K562 (cell line): ENCODE measurements around the gene SLC25A17. TPM values are rescaled to one million over a fixed set of nuclear protein-coding genes. Genes with fewer than 3 reads are reported as not detected.

Experiments
- CREB1 ChIP-seq, 2 experiments: sonication (generic) in 1 of 2; formaldehyde crosslinking in 1 of 2; IDR thresholded peaks; 2 replicates each; pipeline versions ENCODE4 v1.6.1 to v1.8.0; 2012 to 2022; ENCODE audit warnings: inconsistent platforms in 1 of 2, mild to moderate bottlenecking in 1 of 2, missing genetic modification reagents in 1 of 2, moderate library complexity in 1 of 2
- CREB3L1 ChIP-seq: fragments of 450-650 bp; IDR thresholded peaks from 2 replicates; pipeline ENCODE4 v1.6.1; 2014; ENCODE audit warnings: low read depth, mild to moderate bottlenecking, moderate library complexity, borderline replicate concordance
- EGR1 ChIP-seq: fragments of 450-650 bp; conservative IDR thresholded peaks from 2 replicates; pipeline ENCODE4 v1.6.1; 2017; ENCODE audit warnings: mild to moderate bottlenecking
- EP300 ChIP-seq: IDR thresholded peaks from 2 replicates; pipeline ENCODE4 v1.6.1; 2012; ENCODE audit warnings: low read length, improper control_type of control experiment
- ESRRA ChIP-seq: fragments of 450-650 bp; IDR thresholded peaks from 2 replicates; pipeline ENCODE4 v1.6.1; 2014; ENCODE audit warnings: low read depth, mild to moderate bottlenecking, moderate library complexity, borderline replicate concordance
- HLTF ChIP-seq: fragments of 450-650 bp; IDR thresholded peaks from 2 replicates; pipeline ENCODE4 v1.6.1; 2016
- HMBOX1 ChIP-seq: sonication (generic); IDR thresholded peaks from 2 replicates; pipeline ENCODE4 v1.6.1; 2016
- MEF2D ChIP-seq: conservative IDR thresholded peaks from 2 replicates; pipeline ENCODE4 v1.6.1; 2016; ENCODE audit warnings: low read depth, missing genetic modification characterization, missing compliant biosample characterization
- MEIS2 ChIP-seq: fragments of 450-650 bp; IDR thresholded peaks from 2 replicates; pipeline ENCODE4 v1.6.1; 2014; ENCODE audit warnings: mild to moderate bottlenecking; ENCODE audit not compliant: partially characterized antibody
- NUFIP1 ChIP-seq: fragments of 450-650 bp; IDR thresholded peaks from 2 replicates; pipeline ENCODE4 v1.6.1; 2018; ENCODE audit not compliant: partially characterized antibody
- PTBP1 ChIP-seq: fragments of 200-400 bp; formaldehyde crosslinking; IDR thresholded peaks from 2 replicates; pipeline ENCODE4 v1.6.1; 2017; ENCODE audit warnings: low read depth, low read length
- STAG1 ChIP-seq: sonication (generic); formaldehyde crosslinking; IDR thresholded peaks from 2 replicates; pipeline ENCODE4 v1.5.0; 2020; ENCODE audit warnings: missing genetic modification reagents, borderline replicate concordance
- ZNF12 ChIP-seq: sonication (generic); formaldehyde crosslinking; IDR thresholded peaks from 2 replicates; pipeline ENCODE4 v1.4.0; 2020; ENCODE audit warnings: mild to moderate bottlenecking, missing genetic modification reagents
- ZNF197 ChIP-seq: fragments of 200-800 bp; sonication (Bioruptor generic); IDR thresholded peaks from 2 replicates; pipeline ENCODE4 v1.6.1; 2016; ENCODE audit warnings: low read depth, missing genetic modification characterization, missing compliant biosample characterization
- ZNF282 ChIP-seq: sonication (generic); formaldehyde crosslinking; IDR thresholded peaks from 2 replicates; pipeline ENCODE4 v1.8.1; 2023; ENCODE audit warnings: missing genetic modification reagents
- polyA plus RNA-seq, 8 experiments: library from polyadenylated mRNA; depleted of rRNA in 4 of 8; stranded (reverse) in 5 of 8; unstranded in 3 of 8; fragments of >200 nt; fragmentation: Nextera tagmentation in 2 of 8; fragmentation: Illumina TruSeq in 1 of 8; extraction: Ambion mirVana in 2 of 8; extraction: Trizol in 1 of 8; gene quantifications; 2 replicates each; pipeline versions ENCODE4 v1.2.1 to v1.2.3, GENCODE V29; 2011 to 2014; ENCODE audit warnings: inconsistent platforms in 1 of 8, missing spikeins in 1 of 8
- total RNA-seq, 7 experiments: library from RNA; depleted of rRNA in 6 of 7; stranded (reverse); fragments of >200 nt in 6 of 7; fragmentation: Illumina TruSeq in 2 of 7; extraction: Trizol in 2 of 7; gene quantifications; 2 replicates each; pipeline versions ENCODE4 v1.2.1 to v1.2.3, GENCODE V29; 2011 to 2021; ENCODE audit warnings: low replicate concordance in 1 of 7
- TF ChIP-seq, protein P1 (sequence below): sonication (generic); formaldehyde crosslinking; IDR thresholded peaks from 2 replicates; pipeline ENCODE4 v1.8.0; 2023; ENCODE audit warnings: mild to moderate bottlenecking, missing genetic modification reagents
- TF ChIP-seq, protein P2 (sequence below): fragments of 450-650 bp; IDR thresholded peaks from 2 replicates; pipeline ENCODE4 v1.6.1; 2016; ENCODE audit warnings: borderline replicate concordance

The SLC25A17 gene
- total and polyA plus RNA-seq, 9 of the 15 experiments (the other 6 are each of a cell fraction or from before 2014, with no cell fraction given) = 32.6 to 136 (median 56.2) TPM

GRCh38 chr22:40856513-40857308 is 37.6 kb upstream of the SLC25A17 start, which contains the start of the genes ST13 and XPNPEP3 (continued):
- TF ChIP-seq CREB3L1 (peak; percentile 39; the same call in 1 of the 2 replicates), ZNF282 (CRISPR knock-in tag) (no peak), HLTF (no peak), HMBOX1 (no peak), EGR1 (peak; percentile 14), STAG1 (no peak), PTBP1 (no peak), NUFIP1 (no peak), ZNF197 (CRISPR knock-in tag) (0 out of 2 replicates have a peak, but pooled peaks have one; percentile 25), MEIS2 (no peak), CREB1 (IDR thresholded peaks at IDR 0.05) (peak; percentile 93), CREB1 (CRISPR knock-in tag; IDR thresholded peaks at IDR 0.05) (peak; percentile 97), ZNF12 (CRISPR knock-in tag) (0 out of 2 replicates have a peak, but pooled peaks have one; percentile 35), ESRRA (no peak; the same call in 1 of the 2 replicates), MEF2D (tag) (no peak), EP300 (peak; percentile 17; the same call in 1 of the 2 replicates)
- TF ChIP-seq, protein P1, sequence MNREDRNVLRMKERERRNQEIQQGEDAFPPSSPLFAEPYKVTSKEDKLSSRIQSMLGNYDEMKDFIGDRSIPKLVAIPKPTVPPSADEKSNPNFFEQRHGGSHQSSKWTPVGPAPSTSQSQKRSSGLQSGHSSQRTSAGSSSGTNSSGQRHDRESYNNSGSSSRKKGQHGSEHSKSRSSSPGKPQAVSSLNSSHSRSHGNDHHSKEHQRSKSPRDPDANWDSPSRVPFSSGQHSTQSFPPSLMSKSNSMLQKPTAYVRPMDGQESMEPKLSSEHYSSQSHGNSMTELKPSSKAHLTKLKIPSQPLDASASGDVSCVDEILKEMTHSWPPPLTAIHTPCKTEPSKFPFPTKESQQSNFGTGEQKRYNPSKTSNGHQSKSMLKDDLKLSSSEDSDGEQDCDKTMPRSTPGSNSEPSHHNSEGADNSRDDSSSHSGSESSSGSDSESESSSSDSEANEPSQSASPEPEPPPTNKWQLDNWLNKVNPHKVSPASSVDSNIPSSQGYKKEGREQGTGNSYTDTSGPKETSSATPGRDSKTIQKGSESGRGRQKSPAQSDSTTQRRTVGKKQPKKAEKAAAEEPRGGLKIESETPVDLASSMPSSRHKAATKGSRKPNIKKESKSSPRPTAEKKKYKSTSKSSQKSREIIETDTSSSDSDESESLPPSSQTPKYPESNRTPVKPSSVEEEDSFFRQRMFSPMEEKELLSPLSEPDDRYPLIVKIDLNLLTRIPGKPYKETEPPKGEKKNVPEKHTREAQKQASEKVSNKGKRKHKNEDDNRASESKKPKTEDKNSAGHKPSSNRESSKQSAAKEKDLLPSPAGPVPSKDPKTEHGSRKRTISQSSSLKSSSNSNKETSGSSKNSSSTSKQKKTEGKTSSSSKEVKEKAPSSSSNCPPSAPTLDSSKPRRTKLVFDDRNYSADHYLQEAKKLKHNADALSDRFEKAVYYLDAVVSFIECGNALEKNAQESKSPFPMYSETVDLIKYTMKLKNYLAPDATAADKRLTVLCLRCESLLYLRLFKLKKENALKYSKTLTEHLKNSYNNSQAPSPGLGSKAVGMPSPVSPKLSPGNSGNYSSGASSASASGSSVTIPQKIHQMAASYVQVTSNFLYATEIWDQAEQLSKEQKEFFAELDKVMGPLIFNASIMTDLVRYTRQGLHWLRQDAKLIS = 0 out of 2 replicates have a peak, but pooled peaks have one; percentile 40
- TF ChIP-seq, protein P2, sequence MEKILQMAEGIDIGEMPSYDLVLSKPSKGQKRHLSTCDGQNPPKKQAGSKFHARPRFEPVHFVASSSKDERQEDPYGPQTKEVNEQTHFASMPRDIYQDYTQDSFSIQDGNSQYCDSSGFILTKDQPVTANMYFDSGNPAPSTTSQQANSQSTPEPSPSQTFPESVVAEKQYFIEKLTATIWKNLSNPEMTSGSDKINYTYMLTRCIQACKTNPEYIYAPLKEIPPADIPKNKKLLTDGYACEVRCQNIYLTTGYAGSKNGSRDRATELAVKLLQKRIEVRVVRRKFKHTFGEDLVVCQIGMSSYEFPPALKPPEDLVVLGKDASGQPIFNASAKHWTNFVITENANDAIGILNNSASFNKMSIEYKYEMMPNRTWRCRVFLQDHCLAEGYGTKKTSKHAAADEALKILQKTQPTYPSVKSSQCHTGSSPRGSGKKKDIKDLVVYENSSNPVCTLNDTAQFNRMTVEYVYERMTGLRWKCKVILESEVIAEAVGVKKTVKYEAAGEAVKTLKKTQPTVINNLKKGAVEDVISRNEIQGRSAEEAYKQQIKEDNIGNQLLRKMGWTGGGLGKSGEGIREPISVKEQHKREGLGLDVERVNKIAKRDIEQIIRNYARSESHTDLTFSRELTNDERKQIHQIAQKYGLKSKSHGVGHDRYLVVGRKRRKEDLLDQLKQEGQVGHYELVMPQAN = peak; percentile 89; the same call in 1 of the 2 replicates
